Left lobe of liver (tissue), 2 donors: ENCODE data around the gene TMEM63A. TPM values are rescaled to one million over a fixed set of nuclear protein-coding genes. Genes with fewer than 3 reads are reported as not detected.
"Not testable (repeated sequence)": the region's sequence is repeated elsewhere in the genome, so short reads cannot be mapped to it uniquely, and the experiment has no call there.

Experiments
- ATAC-seq: fragments of 200-7000 bp; cut with Tn5 transposase; one replicate; pipeline ENCODE4 v1.9.1; 2020; ENCODE audit warnings: mild to moderate bottlenecking, moderate library complexity
- DNase-seq: peaks from one replicate; pipeline ENCODE4 v3.0.0-alpha.2; 2020; ENCODE audit warnings: low spot score
- total RNA-seq: library from RNA; stranded (reverse); gene quantifications from one replicate; pipeline ENCODE4 v1.2.1, GENCODE V29; 2021
- donor health status: DM: no; HTN: no; CAD: no; lungs with moderate emphysema.
- donor health status: DM: no; HTN: yes; CAD: no.

Gene TMEM63A
- total RNA-seq, 1 donor from 2014 or later = 69.1 TPM

- DNase-seq = no peak
- no peak for ATAC-seq
Observed at GRCh38 chr1:225909477-225909876, 27.3 kb upstream of the TMEM63A start.

DNA sequence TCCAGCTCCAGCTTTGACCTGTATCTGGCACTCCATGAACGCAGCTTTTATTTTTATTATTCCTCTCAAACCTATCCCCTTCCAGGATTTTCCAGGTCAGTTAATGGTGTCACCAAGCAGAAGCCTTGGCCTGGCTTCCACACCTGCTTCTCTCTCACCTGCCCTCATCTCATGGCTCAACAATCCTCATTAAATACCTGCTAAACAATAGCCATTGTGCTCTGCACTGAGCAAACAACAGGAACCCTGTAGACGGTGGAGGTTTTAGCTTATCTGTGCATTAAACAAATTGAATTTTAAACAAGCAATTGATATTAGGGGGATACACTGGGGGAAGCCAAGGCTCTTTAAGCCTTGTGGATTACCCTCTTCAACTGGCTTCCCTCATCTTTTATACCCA lies 26.6 kb upstream of the TMEM63A start:
- ATAC-seq (no peak), DNase-seq (no peak)

- DNase-seq (no peak), ATAC-seq (peak; percentile 67)
Observed at GRCh38 chr1:225908013-225908640, 25.9 kb upstream of the TMEM63A start.

GRCh38 chr1:225907341-225907740 lies 25.2 kb upstream of the TMEM63A start:
- no peak for DNase-seq
- ATAC-seq = no peak

- DNase-seq (no peak), ATAC-seq (no peak)
Observed at GRCh38 chr1:225906467-225906866, 24.3 kb upstream of the TMEM63A start.

DNA sequence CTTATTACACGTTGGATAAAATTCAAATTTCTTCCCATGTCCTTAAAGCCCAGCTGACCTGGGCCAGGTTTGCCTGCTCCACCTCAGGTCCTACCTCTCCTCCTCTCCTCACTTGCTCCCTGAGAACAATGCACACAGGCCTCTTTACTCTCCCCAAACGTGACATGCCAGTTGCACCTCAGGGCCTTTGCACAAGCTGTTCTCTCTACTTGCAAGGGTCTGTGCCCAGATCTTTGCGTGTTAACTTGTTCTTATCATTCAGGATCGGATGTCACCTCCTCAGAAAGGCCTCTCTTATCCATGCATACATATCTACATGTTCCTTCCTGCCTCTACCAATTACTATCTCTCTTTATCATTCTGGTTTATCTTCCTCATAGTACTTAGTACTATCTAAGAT lies 21.4 kb upstream of the TMEM63A start:
- DNase-seq (no peak), ATAC-seq (no peak)

DNA sequence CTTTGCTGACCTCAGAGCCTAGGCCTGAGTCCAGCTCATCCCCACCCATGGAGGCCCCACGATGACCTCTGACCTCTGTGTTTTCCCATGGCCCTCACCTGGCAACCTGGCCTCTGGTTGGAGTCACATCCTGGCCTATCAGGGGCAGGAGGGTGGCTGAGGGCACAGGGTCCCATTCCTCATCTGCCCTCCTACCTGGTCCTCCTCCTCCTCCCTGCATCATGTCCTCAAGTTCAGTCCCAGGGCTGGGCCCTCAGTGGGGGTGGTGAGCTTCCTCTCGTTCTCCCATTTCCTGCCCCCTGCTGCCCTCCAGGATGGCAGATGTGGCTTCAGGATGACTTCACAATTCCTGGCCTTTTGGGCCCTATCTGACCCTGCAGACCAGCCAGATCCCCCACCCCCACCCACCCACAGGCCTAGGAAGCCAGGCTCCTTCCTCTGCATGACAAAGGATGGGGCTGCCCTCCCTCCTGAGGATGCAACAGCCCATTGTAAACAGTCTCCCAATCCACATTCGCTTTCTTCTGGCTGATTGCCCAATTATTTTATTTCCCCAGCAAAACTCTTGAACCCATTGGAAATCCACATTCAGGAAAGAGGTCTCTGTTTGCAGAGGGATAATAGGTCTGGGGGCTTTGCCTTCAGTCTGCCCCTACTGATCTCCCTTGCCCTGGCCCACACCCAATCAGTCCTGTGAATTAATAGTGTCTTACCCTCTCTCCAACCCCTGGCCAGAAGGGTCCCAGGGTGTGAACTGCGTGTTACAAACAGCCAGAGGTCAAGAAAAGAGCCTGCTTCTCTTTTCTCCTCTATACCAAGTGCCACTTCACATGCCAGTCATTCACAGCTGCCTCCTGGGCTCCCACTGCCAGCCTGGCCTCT lies 17.1 kb upstream of the TMEM63A start:
- DNase-seq (no peak), ATAC-seq (no peak)

DNA sequence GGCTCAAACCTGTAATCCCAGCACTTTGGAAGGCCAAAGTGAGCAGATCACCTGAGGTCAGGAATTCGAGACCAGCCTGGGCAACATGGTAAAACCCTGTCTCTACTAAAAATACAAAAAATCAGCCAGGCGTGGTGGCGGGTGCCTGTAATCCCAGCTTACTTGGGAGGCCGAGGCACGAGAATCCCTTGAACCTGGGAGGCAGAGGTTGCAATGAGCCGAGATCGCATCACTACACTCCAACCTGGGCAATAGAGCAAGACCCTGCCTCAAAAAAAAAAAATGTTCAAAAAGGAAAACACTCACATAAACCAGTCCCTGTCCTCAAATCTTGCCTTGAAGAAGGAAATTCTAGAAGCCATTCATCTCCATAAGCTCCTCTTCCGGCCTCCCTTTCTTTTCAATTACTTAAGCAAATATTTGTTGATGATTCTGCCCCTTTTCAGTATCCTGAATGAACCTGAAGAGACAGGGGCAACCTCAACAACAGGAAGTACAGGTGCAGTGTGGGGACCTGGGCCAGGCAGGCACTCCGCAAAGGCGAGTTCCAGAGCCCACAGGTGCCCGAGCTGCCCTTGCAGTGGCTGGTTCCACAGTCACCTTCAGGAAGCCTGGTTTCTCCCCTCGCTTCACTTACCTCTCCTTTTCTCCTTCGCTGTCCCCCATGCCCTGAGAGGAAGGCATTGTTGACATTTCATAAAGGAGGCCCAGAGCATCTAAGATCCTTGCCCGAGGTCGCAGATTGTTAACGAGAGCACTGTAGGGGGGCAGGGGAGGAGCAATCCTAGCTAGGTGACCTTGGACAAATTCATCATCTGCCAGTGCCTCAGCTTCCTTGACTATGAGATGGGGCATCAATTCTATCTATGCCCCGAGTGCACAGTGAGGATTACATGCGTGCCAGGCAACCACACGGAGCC lies 15.7 kb upstream of the TMEM63A start:
- no peak for ATAC-seq
- no peak for DNase-seq

- ATAC-seq (peak; percentile 96), DNase-seq (peak; percentile 89)
Observed at GRCh38 chr1:225896937-225897549, 14.9 kb upstream of the TMEM63A start.

- ATAC-seq (no peak), DNase-seq (no peak)
Observed at GRCh38 chr1:225896494-225896893, 14.3 kb upstream of the TMEM63A start.

- no peak for ATAC-seq
- no peak for DNase-seq
Observed at GRCh38 chr1:225892307-225892706, 10.1 kb upstream of the TMEM63A start.

DNA sequence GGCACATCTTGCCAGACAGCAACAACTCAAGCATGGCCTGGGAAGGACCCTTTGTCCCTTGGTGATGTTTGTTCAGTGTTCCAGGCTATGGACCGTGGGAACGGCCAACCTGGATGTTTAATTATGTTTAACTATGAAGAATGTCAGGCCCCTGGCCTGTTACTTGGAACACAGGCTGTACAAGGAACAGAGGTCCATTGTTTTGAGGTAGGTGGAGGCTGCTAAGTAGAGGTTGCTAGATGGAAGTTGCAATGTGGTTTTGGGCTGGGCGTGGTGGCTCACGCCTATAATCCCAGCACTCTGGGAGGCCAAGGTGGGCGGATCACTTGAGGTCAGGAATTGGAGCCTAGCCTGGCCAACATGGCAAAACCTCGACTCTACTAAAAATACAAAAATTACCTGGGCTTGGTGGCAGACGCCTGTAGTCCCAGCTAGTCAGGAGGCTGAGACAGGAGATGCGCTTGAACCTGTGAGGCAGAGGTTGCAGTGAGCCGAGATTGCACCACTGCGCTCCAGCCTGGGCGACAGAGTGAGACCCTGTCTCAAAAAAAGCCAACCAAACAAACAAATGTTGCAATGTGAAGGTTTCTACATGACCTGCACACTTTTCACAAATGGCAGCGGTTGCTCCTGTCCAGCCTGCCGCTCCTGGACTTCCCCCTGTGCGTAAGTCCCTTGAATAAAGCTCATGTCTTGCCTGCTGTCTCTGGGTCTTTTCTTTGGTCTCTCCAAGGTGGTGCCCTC lies 9.2 kb upstream of the TMEM63A start:
- ATAC-seq = peak; percentile 32

DNA sequence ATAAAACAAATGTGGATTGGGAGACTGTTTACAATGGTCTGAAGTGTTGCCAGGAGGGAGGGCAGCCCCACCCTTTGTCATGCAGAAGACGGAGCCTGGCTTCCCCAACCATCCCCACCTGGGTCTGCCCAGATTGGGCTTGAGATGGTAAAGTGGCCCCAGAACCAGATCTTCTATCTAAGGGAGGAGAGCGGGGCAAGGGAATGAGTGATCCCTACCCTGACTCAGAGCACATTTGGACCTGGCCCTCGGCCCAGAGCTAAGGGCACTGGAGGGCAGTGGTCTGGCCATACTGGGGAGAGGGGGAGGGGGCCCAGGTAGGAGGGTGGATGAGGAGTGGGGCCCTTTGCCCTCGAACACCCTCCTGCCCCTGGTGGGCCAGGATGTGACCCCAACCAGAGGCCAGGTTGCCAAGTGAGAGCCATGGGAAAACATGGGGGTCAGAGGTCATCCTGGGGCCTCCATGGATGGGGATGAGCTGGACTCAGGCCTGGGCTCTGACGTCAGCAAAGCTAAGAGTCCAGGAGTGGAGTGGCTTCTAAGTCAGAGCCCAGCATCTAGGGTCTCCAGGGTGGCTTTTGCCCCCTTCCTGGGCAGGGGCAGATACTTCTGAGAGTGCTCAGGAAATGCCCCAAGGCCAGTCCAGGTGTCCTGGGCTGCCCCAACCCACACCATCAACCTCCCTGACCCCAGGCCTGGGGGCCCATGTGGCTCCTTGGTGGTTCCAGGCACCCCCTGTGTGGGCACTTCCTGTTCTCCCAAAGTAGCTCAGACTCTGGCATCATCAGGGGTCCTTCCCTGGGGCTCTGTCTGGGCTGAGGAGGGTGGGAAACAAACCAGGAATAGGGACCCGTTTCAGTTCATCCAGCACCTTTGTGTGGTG lies 8.4 kb upstream of the TMEM63A start:
- ATAC-seq (peak; percentile 74), DNase-seq (peak; percentile 92)

More for the DNA sequence above, 9.2 kb upstream of the TMEM63A start:
- peak; percentile 70 for DNase-seq

GRCh38 chr1:225889743-225890142 lies 7.6 kb upstream of the TMEM63A start:
- ATAC-seq = peak; percentile 16
- DNase-seq = no peak

GRCh38 chr1:225888898-225889601 lies 6.9 kb upstream of the TMEM63A start, which contains the start of gene LEFTY1:
TSS of gene LEFTY1 (minus strand) at chr1:225889146. CDS start at chr1:225889066, 80 bp downstream.
- DNase-seq = no peak
- ATAC-seq = no peak

DNA sequence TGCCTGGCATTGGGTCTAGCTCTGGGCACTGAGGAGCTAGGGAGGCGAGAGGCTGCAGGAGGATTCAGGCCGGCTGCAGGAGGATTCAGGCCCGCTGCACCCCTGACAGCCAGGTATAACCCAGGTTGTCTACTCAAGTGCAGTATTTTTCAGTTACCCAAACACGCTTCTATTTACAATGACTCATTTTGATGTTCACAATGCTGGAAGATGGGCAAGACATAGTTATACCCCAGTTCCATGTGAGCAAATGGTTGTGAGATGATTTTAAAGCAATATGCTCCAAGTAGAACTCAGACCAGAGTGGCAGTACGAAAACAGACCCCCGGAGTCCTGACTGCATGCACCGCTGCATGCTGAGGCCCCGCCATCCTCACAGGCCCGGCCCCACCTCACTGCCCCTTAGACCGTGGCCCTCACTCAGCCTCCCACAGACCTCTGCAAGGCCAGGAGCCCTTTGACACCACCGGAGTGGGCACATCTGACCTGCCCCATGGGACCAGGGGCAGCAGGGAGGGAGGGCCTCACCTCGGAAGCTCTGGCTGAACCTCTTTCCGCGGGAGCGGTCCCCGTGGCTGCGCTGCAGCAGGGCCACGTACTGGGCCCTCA lies 6.2 kb upstream of the TMEM63A start:
- no peak for ATAC-seq
- no peak for DNase-seq

- peak; percentile 10 for ATAC-seq
- DNase-seq = not testable (repeated sequence)
Observed at GRCh38 chr1:225887554-225888288, 5.5 kb upstream of the TMEM63A start.
